ENCODE results near the gene LRMDA.

The LRMDA gene

GRCh38 chr10:75646218-75646915 is 214.9 kb downstream of the LRMDA start:
- no peak for DNase-seq (ENCODE audit: low spot score)

GRCh38 chr10:75646916-75647315 is 215.5 kb downstream of the LRMDA start:
- no peak for DNase-seq (ENCODE audit: low spot score)

DNA sequence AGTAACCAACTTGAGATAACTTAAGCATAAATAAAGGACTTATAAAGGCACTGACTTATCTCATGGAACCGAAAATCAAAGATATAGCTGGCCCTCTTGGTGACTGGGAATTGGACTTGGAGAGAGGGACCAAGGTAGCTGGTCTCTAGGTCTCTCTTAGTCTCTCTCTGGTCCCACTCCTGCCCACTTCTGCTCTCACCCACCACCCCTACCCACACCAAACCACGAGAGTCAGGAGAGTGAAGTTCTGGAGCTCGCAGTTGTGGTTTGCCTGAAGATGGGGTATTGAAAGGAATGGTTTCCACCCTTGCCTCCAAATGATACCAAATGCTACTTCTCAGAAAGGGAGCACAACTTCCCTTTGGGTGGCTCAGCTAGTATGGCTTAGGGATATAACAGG is 216.3 kb downstream of the LRMDA start:
- DNase-seq (ENCODE audit: low spot score): no peak

DNA sequence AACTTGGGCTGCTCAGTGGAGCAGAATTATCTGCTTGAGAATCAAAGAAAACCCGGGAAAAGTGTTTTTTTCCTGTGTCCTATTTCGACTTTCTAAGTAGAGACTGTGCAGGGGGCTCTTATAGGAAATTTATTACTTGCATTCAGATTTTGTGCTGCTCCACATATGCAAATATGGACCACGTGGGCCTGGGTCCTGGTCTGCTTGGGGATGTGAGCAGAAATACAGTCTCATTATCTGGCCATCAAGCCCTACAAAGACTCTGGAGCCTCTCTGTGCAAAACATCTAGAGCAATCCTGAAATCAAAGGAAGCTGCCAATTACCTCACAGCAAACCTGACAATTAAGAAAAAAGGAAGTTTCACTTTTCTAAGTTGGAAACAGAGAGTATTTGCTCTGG is 216.9 kb downstream of the LRMDA start:
- no peak for DNase-seq (ENCODE audit: low spot score)

- no peak for DNase-seq (ENCODE audit: low spot score)
Measured at GRCh38 chr10:75648854-75649253, 217.4 kb downstream of the LRMDA start.

DNA sequence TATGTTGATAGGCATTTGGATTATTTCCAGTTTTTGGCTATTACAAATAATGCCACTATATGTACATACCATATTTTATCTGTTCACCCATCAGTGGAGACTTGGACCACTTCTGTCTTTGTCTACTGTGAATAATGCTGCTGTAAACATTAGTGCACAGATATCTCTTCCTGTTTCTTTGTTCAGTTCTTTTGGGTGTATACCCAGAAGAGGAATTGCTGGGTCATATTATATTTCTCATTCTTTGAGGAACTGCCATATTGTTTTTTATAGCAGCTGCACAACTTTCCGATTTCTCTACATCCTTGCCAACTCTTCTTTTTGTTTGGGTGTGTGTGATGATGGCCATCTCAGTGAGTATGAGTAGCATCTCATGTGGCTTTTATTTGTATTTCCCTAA is 218.0 kb downstream of the LRMDA start:
- no peak for DNase-seq (ENCODE audit: low spot score)

- no peak for DNase-seq (ENCODE audit: low spot score)
Measured at GRCh38 chr10:75650648-75651047, 219.2 kb downstream of the LRMDA start.

- no peak for DNase-seq (ENCODE audit: low spot score)
Measured at GRCh38 chr10:75651417-75651816, 220.0 kb downstream of the LRMDA start.

DNA sequence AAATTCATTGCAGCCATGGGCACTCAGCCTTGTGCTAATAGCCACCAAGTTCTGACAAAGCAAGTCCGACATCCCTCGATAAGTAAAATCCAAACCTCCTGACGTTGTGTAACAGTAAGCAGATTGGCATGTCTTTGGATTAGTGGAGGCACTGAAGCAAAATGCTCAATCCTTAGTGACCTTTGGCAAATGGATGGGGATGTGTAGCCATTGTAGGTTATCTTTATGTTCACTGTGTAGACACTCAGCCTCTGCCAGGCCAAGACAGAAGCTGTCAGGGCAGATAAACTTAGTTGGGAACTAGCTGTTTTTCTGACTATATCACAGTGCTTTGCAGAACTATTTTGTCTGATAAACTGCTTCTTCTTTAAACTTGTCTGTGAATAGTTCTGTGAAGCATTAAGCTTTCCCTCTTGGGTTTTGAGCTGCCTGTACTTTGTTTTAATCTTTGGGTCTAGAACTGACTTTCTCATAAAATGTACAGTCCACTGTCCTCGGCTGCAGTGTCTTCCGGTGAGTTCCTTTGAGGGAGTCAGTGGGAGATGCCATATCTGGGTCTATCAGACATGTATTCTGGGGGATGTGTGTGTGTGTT is 220.8 kb downstream of the LRMDA start:
- no peak for DNase-seq (ENCODE audit: low spot score)

DNA sequence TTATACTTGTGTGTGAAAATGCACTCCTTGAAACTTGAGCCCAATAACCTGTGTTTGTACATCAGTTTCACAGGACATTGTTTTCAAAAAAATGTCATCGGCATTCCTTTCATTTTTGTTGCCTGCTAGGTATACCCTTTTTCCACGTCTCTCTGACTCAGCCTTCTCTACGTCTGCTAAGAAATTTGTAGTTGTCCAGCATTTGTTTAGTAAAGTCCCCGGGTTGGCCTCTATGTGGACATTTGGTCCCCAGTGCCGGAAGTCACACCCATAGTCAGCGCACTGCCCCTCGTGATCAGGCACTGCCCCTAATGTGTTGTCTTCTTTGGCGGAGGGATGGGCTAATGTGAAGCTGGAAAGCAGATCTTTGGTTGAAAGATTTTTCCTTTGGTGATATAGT is 222.3 kb downstream of the LRMDA start:
- no peak for DNase-seq (ENCODE audit: low spot score)

DNA sequence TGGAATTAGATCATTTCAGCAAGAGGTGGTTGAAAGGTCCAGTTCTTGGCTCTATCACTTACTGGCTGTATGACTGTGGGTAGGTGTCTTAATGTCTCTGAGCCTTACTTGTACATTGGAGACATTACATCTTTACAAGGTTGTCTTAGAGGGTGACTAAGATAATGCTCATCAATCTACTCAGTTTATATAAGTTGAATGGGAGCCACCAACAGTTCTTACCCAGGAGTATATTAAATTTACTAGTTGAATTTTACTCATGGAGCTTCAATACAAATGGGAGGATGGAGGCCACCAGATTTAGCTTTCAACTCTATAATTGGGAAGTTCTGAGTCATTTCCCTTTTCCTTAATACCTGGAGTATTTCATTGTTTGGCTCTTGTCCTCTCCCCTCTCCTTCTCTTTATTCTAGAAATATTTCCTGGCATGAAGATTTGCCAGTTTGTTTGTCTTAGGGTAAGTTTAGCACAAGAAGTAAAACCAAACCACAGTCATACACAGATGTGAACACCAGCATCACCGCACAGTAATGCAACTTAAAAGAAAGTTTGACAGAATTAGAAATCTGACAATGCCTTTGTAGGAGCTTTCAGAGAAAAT is 222.8 kb downstream of the LRMDA start:
- no peak for DNase-seq (ENCODE audit: low spot score)

GRCh38 chr10:75654772-75655171 is 223.3 kb downstream of the LRMDA start:
- no peak for DNase-seq (ENCODE audit: low spot score)

- DNase-seq (ENCODE audit: low spot score): no peak
Measured at GRCh38 chr10:75655791-75656451, 224.5 kb downstream of the LRMDA start.

- no peak for DNase-seq (ENCODE audit: low spot score)
Measured at GRCh38 chr10:75657351-75657750, 225.9 kb downstream of the LRMDA start.

DNA sequence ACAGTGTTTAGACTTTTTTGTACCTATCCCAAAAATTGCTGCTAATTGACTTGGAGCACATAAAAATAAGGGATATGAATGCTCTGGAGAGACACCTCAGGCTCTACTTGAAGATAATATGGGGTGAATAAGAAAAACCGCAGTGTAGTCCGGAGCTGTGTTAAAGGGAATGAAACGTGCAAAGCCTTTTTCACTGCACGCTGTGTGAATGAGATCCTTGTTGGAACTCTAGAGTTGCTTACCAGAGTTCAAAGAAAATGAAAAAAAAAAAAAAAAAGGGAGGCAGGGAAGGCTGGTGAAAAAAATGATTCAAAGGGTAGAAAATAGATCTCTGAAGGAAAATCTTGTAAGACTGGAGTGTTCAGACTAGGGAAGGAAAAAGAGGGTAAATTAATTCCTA is 226.6 kb downstream of the LRMDA start:
- DNase-seq (ENCODE audit: low spot score): no peak

GRCh38 chr10:75658496-75658895 is 227.1 kb downstream of the LRMDA start:
- DNase-seq (ENCODE audit: low spot score): no peak

DNA sequence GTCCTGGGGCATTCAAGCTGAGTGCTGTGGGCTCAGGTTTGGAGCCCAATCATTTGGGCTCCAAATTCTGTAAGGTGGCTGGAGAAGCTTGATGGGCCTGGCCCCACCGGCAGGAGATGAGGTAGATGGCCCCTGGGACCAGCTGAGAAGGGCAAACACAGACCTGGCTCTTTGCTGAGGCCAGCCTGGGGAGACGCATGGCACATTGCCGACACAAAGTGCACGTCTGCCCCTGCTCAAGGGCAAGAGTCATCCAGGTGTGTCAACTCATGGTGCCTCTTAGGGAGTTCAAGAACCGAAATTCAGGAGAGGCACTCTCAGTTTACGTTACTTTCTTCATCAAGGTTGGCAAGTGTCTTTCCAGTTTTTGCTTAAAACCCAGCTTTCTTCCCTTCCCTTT is 227.5 kb downstream of the LRMDA start:
- DNase-seq (ENCODE audit: low spot score): no peak

- DNase-seq (ENCODE audit: low spot score): no peak
Measured at GRCh38 chr10:75660823-75661222, 229.4 kb downstream of the LRMDA start.

GRCh38 chr10:75662715-75663114 is 231.3 kb downstream of the LRMDA start:
- DNase-seq (ENCODE audit: low spot score): no peak

- DNase-seq (ENCODE audit: low spot score): no peak
Measured at GRCh38 chr10:75663947-75664664, 232.7 kb downstream of the LRMDA start.

- no peak for DNase-seq (ENCODE audit: low spot score)
Measured at GRCh38 chr10:75664968-75665367, 233.5 kb downstream of the LRMDA start.

DNA sequence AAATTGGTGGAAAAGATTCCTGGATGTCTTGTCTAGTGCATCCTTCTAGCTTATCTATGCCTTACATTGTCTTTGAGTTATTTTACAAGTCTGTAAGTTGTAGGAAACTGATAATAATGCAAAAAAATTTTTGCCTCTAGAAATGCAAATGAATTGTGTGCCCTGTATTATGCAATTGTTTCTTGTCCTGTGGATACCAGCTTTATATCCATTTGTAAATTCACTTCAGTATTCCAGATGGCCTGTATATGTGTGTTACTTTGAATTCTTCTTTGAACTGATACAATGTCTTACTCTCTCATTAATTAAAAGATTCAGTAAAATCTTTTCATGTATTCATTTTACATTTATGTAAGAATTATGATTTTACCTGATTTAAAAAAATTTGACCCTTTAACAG is 234.3 kb downstream of the LRMDA start:
- no peak for DNase-seq (ENCODE audit: low spot score)
